HUES48 (cell line): ENCODE results near the gene PCDH19.

Experiments used
- H3K27ac ChIP-seq: one replicate; pipeline ENCODE4 v1.7.0; 2013; ENCODE audit warnings: low read depth, low read length, inconsistent platforms
- H3K27me3 ChIP-seq: 2 replicates; pipeline ENCODE4 v1.6.1; 2013; ENCODE audit warnings: mild to moderate bottlenecking, low read length; ENCODE audit not compliant: control insufficient read depth, insufficient read depth
- H3K36me3 ChIP-seq: 2 replicates; pipeline ENCODE4 v1.6.1; 2013; ENCODE audit warnings: low read length; ENCODE audit not compliant: control insufficient read depth, insufficient read depth
- H3K4me1 ChIP-seq: 2 replicates; pipeline ENCODE4 v1.6.1; 2013; ENCODE audit warnings: mild to moderate bottlenecking, low read length; ENCODE audit not compliant: control insufficient read depth, insufficient read depth
- H3K4me3 ChIP-seq: 2 replicates; pipeline ENCODE4 v1.5.1; 2013; ENCODE audit warnings: mild to moderate bottlenecking, low read depth, low read length
- H3K9ac ChIP-seq: 2 replicates; pipeline ENCODE4 v1.6.1; 2013; ENCODE audit warnings: mild to moderate bottlenecking, low read depth, low read length, moderate library complexity
- H3K9me3 ChIP-seq: 2 replicates; pipeline ENCODE4 v1.6.1; 2013; ENCODE audit warnings: low read length; ENCODE audit not compliant: control insufficient read depth, insufficient read depth

Gene PCDH19

GRCh38 chrX:100296183-100296753 is 113.8 kb downstream of the PCDH19 start:
- H3K36me3 ChIP-seq, result no peaks in the 10 kb centered on the region
- peaks cover 7% of the 10 kb centered on the region; the same call in 1 of the 2 replicates for H3K4me1 ChIP-seq
- H3K9ac ChIP-seq, result no peak overlapping the region
- no peak overlapping the region for H3K27ac ChIP-seq
- H3K4me3 ChIP-seq, result no peak overlapping the region
- no peaks in the 10 kb centered on the region for H3K9me3 ChIP-seq
- H3K27me3 ChIP-seq, result 0 out of 2 replicates have a peak, but pooled peaks cover 3% of the 10 kb centered on the region

GRCh38 chrX:100294965-100295364 is 115.1 kb downstream of the PCDH19 start:
- no peaks in the 10 kb centered on the region for H3K9me3 ChIP-seq
- H3K9ac ChIP-seq, result no peak overlapping the region
- no peak overlapping the region for H3K4me3 ChIP-seq
- no peak overlapping the region for H3K27ac ChIP-seq
- 0 out of 2 replicates have a peak, but pooled peaks cover 3% of the 10 kb centered on the region for H3K27me3 ChIP-seq
- H3K36me3 ChIP-seq, result no peaks in the 10 kb centered on the region
- peaks cover 7% of the 10 kb centered on the region; the same call in 1 of the 2 replicates for H3K4me1 ChIP-seq

GRCh38 chrX:100289066-100289558 is 121.0 kb downstream of the PCDH19 start:
- no peaks in the 10 kb centered on the region for H3K4me1 ChIP-seq
- H3K4me3 ChIP-seq, result no peak overlapping the region
- no peaks in the 10 kb centered on the region for H3K36me3 ChIP-seq
- no peaks in the 10 kb centered on the region for H3K9me3 ChIP-seq
- H3K27me3 ChIP-seq, result peaks cover 10% of the 10 kb centered on the region; the same call in 1 of the 2 replicates
- H3K27ac ChIP-seq, result no peak overlapping the region
- H3K9ac ChIP-seq, result no peak overlapping the region

- Histone ChIP-seq H3K9me3 (no peaks in the 10 kb centered on the region), H3K9ac (no peak overlapping the region), H3K27ac (no peak overlapping the region), H3K27me3 (no peaks in the 10 kb centered on the region), H3K4me1 (no peaks in the 10 kb centered on the region), H3K4me3 (no peak overlapping the region), H3K36me3 (no peaks in the 10 kb centered on the region)
Measured at GRCh38 chrX:100277231-100277630, 132.8 kb downstream of the PCDH19 start.

GRCh38 chrX:100274916-100275315 is 135.2 kb downstream of the PCDH19 start:
- H3K4me1 ChIP-seq, result no peaks in the 10 kb centered on the region
- no peak overlapping the region for H3K9ac ChIP-seq
- no peak overlapping the region for H3K27ac ChIP-seq
- no peaks in the 10 kb centered on the region for H3K27me3 ChIP-seq
- H3K4me3 ChIP-seq, result no peak overlapping the region
- H3K9me3 ChIP-seq, result no peaks in the 10 kb centered on the region
- H3K36me3 ChIP-seq, result no peaks in the 10 kb centered on the region

- Histone ChIP-seq H3K36me3 (no peaks in the 10 kb centered on the region), H3K9me3 (no peaks in the 10 kb centered on the region), H3K4me1 (no peaks in the 10 kb centered on the region)
Measured at GRCh38 chrX:100265179-100265578, 144.9 kb downstream of the PCDH19 start.

GRCh38 chrX:100264200-100264599 is 145.9 kb downstream of the PCDH19 start:
- H3K9ac ChIP-seq, result no peak overlapping the region
- H3K4me3 ChIP-seq, result no peak overlapping the region
- H3K27ac ChIP-seq, result no peak overlapping the region
- no peaks in the 10 kb centered on the region for H3K9me3 ChIP-seq
- no peaks in the 10 kb centered on the region for H3K36me3 ChIP-seq
- no peaks in the 10 kb centered on the region for H3K4me1 ChIP-seq
- no peaks in the 10 kb centered on the region for H3K27me3 ChIP-seq

More at GRCh38 chrX:100265179-100265578, 144.9 kb downstream of the PCDH19 start:
- H3K9ac ChIP-seq, result no peak overlapping the region
- no peak overlapping the region for H3K27ac ChIP-seq
- H3K4me3 ChIP-seq, result no peak overlapping the region
- no peaks in the 10 kb centered on the region for H3K27me3 ChIP-seq

GRCh38 chrX:100263650-100264049 is 146.4 kb downstream of the PCDH19 start:
- no peak overlapping the region for H3K4me3 ChIP-seq
- H3K27ac ChIP-seq, result no peak overlapping the region
- H3K27me3 ChIP-seq, result no peaks in the 10 kb centered on the region
- H3K9ac ChIP-seq, result no peak overlapping the region
- H3K36me3 ChIP-seq, result no peaks in the 10 kb centered on the region
- H3K9me3 ChIP-seq, result no peaks in the 10 kb centered on the region
- no peaks in the 10 kb centered on the region for H3K4me1 ChIP-seq

GRCh38 chrX:100248885-100249493 is 161.1 kb downstream of the PCDH19 start:
- Histone ChIP-seq H3K27me3 (no peaks in the 10 kb centered on the region), H3K9me3 (no peaks in the 10 kb centered on the region), H3K36me3 (no peaks in the 10 kb centered on the region), H3K9ac (no peak overlapping the region), H3K4me1 (no peaks in the 10 kb centered on the region), H3K27ac (no peak overlapping the region), H3K4me3 (no peak overlapping the region)

- Histone ChIP-seq H3K27me3 (no peaks in the 10 kb centered on the region), H3K9ac (no peak overlapping the region), H3K4me3 (no peak overlapping the region), H3K4me1 (no peaks in the 10 kb centered on the region), H3K27ac (no peak overlapping the region), H3K9me3 (no peaks in the 10 kb centered on the region), H3K36me3 (no peaks in the 10 kb centered on the region)
Measured at GRCh38 chrX:100247826-100248225, 162.2 kb downstream of the PCDH19 start.

- Histone ChIP-seq H3K9me3 (no peaks in the 10 kb centered on the region), H3K27me3 (no peaks in the 10 kb centered on the region), H3K4me3 (no peak overlapping the region), H3K9ac (no peak overlapping the region), H3K27ac (no peak overlapping the region), H3K36me3 (no peaks in the 10 kb centered on the region), H3K4me1 (no peaks in the 10 kb centered on the region)
Measured at GRCh38 chrX:100244681-100245080, 165.4 kb downstream of the PCDH19 start.
